Neuron (in vitro differentiated cells): ENCODE results near the gene CTIF.

Experiments used
- H2AFZ ChIP-seq: one replicate; pipeline ENCODE4 v1.6.1; 2013; ENCODE audit warnings: low read depth, mild to moderate bottlenecking, inconsistent platforms, low read length, moderate library complexity
- H3K27me3 ChIP-seq: one replicate; pipeline ENCODE4 v1.6.1; 2013; ENCODE audit warnings: low read length; ENCODE audit not compliant: insufficient read depth
- H3K36me3 ChIP-seq: one replicate; pipeline ENCODE4 v1.6.1; 2013; ENCODE audit warnings: low read length; ENCODE audit not compliant: insufficient read depth
- H3K4me1 ChIP-seq: one replicate; pipeline ENCODE4 v1.6.1; 2013; ENCODE audit warnings: low read length; ENCODE audit not compliant: insufficient read depth
- H3K4me3 ChIP-seq: 2 replicates; pipeline ENCODE4 v1.5.1; 2013; ENCODE audit warnings: mild to moderate bottlenecking, low read length, moderate library complexity
- H3K9me3 ChIP-seq: one replicate; pipeline ENCODE4 v1.6.1; 2013; ENCODE audit warnings: low read length

The CTIF gene

DNA sequence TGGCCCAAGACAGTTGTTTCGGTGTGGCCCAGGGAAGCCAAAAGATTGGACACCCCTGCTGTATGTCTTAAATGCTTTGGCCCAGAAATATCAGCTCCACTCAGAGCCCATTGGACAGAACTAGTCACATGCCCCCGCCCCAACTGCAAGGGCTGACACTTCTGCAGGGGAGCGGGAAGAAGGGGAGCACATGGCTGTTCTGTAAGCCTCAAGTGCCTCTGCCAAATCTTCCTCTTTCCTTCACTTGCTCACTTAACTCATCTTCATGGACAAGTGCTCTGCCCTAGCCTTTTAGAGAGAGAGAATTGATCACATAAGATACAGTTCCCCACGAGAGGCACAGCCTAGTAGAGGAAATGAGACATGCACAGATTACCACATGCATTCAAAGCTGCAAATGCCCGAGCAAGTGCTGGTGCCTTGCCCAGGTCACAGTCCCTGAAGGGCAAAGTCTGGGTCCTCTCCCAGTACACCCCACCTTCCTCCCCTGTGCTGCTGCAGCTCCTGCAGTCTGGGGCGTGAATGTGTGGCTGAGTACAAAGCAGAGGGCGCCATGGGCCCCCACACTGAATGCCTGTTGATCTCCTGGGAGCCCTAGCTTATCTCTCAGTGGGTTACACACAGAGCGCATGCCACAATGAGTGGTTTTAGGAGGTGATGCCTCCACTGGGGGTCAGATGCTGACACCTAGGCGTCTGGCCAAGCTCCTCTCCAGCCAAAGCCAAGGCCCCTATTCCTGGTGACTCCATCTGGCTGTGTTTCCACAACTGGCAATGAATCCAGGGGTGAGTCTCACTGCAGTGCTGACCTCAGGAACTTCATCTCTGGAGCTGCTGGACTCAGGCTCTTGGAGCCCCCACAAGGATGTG, 135.3 kb downstream of the CTIF start:
- Histone ChIP-seq H2AFZ (no peak overlapping the region), H3K9me3 (peaks cover 15% of the 10 kb centered on the region), H3K4me3 (no peak overlapping the region), H3K4me1 (no peaks in the 10 kb centered on the region), H3K27me3 (no peaks in the 10 kb centered on the region), H3K36me3 (peaks cover 7% of the 10 kb centered on the region)

DNA sequence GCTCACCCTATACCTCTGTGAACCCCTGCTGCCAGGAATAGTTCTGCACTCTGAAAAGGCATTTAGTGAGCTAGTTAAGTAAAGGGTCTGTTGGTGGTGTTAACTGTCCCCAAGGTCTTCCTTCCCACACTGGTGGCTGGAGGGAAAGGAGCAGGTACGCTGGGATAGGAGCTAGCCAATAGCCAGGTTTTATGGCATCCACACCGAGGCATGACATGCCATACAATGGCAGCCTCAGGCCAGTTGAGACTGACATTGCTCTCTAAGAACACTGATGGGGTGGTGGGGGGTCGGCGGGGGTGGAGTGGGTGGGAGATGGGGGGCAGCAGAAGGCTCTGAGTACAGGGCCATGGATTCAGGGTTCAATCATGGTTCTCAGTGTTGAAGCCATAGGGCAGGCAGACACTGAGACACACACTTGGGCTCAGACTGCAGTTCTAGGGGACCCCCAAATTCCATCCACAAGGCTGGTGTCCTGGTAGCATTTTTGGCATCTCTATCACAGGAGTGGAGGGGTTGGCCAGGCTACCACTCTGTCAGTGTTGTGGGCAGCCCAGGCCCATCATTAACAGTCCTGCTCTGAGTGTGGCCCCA, 136.0 kb downstream of the CTIF start:
- H2AFZ ChIP-seq: no peak overlapping the region
- H3K4me3 ChIP-seq: no peak overlapping the region
- H3K27me3 ChIP-seq: no peaks in the 10 kb centered on the region
- H3K9me3 ChIP-seq: peaks cover 15% of the 10 kb centered on the region
- peaks cover 1% of the 10 kb centered on the region for H3K4me1 ChIP-seq
- peaks cover 7% of the 10 kb centered on the region for H3K36me3 ChIP-seq

DNA sequence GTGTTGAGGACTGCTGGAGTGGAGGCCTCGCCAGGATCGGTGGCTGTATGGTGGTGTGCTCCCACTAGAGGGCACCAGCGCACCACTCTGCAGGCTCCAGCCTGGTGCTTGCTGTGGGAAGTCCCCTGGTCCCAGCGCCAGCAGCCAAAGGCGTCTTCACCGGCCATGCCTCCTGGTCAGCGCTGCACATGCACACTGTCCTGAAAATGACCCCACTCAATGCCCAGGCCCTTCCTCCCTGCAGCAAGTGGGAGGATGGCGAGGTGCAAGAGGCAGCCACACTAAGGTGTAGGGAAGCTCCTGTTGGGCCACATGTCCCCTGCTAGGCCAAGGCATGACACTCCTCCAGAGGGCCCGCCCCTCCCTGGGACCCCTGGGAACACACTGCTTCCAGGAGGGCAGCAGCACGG, 136.5 kb downstream of the CTIF start:
- no peak overlapping the region for H3K4me3 ChIP-seq
- no peaks in the 10 kb centered on the region for H3K27me3 ChIP-seq
- peaks cover 6% of the 10 kb centered on the region for H3K4me1 ChIP-seq
- peaks cover 13% of the 10 kb centered on the region for H3K9me3 ChIP-seq
- no peak overlapping the region for H2AFZ ChIP-seq
- H3K36me3 ChIP-seq: peaks cover 7% of the 10 kb centered on the region

DNA sequence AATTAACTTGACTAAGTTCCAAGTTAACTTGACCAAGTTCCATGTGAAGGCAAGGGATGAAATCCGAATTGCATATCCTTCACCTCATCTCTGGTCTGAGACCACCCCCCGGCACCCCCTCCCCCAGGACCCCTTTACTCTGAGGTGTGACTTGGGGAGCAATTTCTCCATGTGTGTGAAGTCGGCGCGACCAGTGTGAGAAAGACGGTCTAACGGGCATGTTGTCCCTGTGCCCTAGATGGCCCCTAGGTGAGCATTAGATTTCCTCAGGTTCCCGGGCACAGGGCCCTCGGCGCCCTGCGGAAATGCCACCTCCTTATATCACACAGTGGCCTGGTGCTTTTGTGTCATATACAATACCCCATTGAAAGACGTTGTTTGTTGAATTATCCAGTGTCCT, 137.1 kb downstream of the CTIF start:
- H3K27me3 ChIP-seq: no peaks in the 10 kb centered on the region
- H3K4me3 ChIP-seq: no peak overlapping the region
- peaks cover 8% of the 10 kb centered on the region for H3K9me3 ChIP-seq
- H3K4me1 ChIP-seq: peaks cover 12% of the 10 kb centered on the region
- no peak overlapping the region for H2AFZ ChIP-seq
- peaks cover 4% of the 10 kb centered on the region for H3K36me3 ChIP-seq

DNA sequence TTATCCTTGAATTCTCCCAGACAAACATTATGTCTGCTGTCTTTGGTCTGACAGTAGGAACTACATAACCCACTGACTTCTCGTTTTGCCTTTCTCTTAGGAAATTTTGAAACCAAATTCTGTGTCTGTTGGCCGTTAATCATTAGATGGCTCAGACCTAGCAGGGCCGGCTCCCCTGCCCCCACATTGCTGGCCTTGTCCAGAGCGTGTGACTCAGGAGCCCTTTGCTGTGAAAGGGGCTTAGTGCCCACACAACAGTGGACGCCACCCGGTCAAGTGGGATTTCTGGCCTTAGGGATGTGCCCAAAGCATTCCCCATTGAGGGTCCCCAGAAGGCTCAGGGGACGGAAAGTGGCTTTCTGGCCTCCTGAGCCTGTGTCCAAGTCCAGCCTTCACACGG, 137.5 kb downstream of the CTIF start:
- H3K4me3 ChIP-seq: no peak overlapping the region
- peaks cover 16% of the 10 kb centered on the region for H3K4me1 ChIP-seq
- peaks cover 2% of the 10 kb centered on the region for H3K36me3 ChIP-seq
- H3K9me3 ChIP-seq: peaks cover 3% of the 10 kb centered on the region
- H3K27me3 ChIP-seq: no peaks in the 10 kb centered on the region
- H2AFZ ChIP-seq: no peak overlapping the region

DNA sequence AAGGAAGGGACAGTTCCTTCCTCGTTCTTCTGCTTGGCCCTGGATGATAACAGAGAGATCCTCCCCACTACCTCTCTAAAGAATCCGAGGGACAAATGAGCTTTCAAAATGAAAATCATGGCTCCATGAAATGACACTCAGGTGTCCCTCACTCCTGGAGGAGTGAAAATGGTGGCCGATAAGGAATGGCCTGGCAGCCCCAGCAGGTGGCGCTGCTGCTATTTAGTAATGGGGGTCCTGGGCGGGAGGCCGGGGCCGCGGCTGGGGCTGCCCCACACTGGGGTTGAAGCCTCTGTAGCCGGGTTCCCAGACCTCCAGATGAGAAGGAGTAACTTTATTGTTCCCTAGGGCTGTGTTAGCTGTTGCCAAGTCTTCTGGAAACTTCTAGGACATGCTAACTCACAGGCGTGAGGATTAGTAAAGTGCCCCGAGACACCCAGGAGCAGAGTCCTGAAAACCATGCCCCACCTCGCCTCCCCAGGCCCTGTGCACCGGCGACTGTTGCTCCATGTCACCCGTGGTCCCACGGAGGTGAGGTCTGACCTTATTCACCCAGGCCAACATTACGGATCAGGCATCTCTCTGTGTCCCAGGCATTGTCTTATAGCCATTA, 138.0 kb downstream of the CTIF start:
- Histone ChIP-seq H3K36me3 (no peaks in the 10 kb centered on the region), H3K27me3 (no peaks in the 10 kb centered on the region), H2AFZ (no peak overlapping the region), H3K4me3 (no peak overlapping the region), H3K4me1 (peaks cover 19% of the 10 kb centered on the region), H3K9me3 (no peaks in the 10 kb centered on the region)

DNA sequence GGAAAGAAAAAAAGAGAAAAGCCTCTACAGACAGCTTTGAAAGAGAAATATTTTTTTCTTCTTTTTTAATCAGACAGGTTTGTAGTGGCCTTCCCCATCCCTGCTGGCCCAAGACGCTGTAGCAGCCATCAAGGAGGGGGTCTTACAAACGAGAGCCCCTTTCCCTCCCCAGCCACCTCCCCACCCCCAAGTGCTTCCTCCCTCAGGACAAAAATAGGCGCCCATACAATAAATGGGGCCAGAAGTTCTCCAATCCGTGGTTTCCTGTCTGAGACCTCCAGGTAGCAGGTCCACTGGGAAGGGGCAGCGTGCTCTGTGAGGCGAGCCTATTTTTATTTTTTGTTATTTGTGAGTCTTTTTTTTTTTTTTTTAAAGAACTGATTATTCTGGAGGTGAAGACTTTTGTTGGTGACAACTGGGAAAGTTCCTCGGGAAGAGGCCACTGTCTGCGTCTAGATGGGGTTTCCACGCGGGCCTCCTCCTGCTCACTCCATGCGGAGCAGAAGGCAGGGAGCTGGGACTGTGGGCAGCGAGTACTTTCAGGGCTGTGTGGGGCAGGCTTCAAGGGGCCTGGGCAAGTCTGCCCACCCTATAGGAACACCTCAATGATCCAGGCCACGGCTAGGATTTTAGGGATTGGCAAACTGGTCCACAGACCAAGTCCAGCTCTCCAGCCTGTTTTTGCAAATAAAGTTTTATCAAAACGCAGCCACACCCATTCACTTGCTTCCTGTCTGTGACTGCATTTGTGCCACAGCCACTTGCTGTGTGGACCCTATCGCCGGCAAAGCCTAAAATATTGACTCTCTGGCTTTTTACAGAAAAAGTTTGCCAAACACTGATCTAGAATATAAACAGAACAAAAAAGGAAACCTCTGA, 139.6 kb downstream of the CTIF start:
- Histone ChIP-seq H3K4me3 (no peak overlapping the region), H3K9me3 (no peaks in the 10 kb centered on the region), H2AFZ (no peak overlapping the region), H3K4me1 (peaks cover 19% of the 10 kb centered on the region), H3K36me3 (no peaks in the 10 kb centered on the region), H3K27me3 (no peaks in the 10 kb centered on the region)

DNA sequence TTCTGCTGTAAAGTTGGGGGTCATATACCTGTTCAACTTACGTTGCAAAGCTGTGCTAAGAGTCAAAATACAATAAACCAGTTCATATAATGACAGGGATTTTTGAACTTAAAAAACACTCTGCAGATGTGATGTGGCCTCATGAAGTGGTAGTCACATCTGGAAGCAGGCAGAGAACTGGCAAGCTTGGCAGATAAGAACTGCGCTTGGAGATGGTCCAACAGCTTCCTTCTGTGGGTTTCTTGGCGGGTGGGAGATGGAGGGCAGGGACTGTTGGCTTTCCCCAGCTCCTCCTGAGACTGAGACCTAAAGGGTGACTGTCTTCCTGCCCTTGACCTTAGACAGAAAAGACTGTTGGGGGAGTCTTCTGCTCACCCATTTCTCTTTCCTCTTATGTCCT, 140.4 kb downstream of the CTIF start:
- Histone ChIP-seq H3K4me1 (peaks cover 19% of the 10 kb centered on the region), H3K4me3 (no peak overlapping the region), H3K36me3 (no peaks in the 10 kb centered on the region), H3K27me3 (no peaks in the 10 kb centered on the region), H2AFZ (no peak overlapping the region), H3K9me3 (no peaks in the 10 kb centered on the region)

DNA sequence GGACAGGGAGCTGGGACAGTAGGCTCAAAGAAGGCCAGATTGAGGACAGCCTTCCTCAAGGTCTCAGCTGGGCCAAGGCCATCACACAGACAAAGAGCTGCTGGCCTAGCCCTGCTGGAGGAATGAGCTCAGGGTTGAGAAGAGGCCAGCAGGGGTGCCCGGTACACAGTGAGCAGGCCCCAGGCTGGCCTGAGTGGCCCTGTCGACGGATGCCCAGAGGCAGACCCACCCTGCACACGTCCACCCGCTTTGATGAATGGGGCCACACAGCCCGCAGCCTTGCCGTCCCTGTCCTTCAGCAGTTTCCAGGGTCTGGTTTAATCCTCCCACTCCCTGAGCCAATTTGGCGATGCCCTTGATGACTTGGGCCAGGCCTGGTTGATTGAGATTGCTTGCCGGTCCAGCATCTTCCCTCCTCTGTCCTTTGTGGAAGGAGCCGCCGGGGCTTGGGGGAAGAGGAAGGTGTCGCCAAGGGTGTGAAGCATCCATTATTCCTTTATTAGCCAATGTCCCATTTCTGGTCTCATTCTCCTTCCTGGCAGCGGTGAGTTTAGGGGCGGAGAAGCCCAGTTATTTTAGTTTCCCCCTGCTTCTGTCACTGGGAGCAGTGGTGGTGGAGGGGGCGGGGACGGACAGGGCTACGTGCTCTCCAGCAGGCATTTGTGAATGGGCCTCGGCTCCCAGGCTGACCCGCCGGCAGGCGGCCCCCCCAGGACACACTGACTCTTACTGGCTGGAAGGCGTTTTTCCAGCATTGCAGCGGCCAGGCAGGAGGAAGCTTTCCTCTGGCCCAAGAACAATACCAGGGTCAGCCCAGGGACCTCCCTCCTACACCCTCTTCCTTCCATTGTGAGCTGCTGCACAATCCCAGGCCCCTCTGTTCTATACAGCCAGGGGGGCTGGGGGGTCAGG, 141.8 kb downstream of the CTIF start:
- H3K4me1 ChIP-seq: peaks cover 19% of the 10 kb centered on the region
- H3K36me3 ChIP-seq: no peaks in the 10 kb centered on the region
- H2AFZ ChIP-seq: no peak overlapping the region
- H3K9me3 ChIP-seq: no peaks in the 10 kb centered on the region
- no peaks in the 10 kb centered on the region for H3K27me3 ChIP-seq
- no peak overlapping the region for H3K4me3 ChIP-seq

DNA sequence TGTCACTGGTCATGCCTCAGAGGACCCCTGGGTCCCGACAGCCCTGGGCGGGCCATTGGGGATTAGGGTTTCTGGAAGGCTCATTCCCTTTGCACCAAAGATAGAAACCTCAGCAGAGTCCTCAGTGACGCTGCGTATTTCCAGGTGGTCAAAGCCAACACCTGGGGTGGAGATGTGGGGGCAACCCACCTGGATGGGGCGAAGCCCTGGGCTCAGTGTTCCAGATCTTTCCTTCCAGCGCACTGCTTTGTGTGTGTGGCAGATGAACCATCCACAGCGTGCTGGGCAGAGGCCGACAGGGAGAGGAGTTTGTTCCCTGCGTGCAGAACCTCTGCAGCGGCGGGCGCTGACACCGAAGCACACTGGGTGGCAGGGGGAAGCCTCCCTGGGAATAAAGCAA, 143.9 kb downstream of the CTIF start:
- no peaks in the 10 kb centered on the region for H3K36me3 ChIP-seq
- peaks cover 31% of the 10 kb centered on the region for H3K4me1 ChIP-seq
- H3K4me3 ChIP-seq: no peak overlapping the region
- no peaks in the 10 kb centered on the region for H3K9me3 ChIP-seq
- no peak overlapping the region for H2AFZ ChIP-seq
- H3K27me3 ChIP-seq: no peaks in the 10 kb centered on the region

DNA sequence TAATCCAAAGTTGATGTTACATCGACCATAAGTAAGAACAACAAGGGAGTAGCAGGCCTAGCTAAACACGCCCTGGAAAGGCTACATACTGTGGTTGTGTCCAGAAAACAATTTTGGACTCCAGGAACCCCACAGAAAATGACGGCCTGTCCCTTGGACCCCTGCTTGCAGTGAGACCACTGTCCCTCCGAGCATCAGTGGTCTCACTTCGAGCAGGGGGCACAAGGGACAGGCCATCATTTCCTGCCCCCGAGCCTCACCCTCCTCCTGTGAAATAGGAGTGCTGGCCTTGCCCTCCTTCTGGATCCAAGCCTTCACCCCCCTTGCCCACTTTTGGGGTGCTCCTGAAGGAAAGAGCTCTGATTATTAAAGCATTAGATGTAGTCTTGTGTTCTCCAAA, 144.4 kb downstream of the CTIF start:
- Histone ChIP-seq H3K4me1 (peaks cover 34% of the 10 kb centered on the region), H2AFZ (no peak overlapping the region), H3K9me3 (no peaks in the 10 kb centered on the region), H3K4me3 (no peak overlapping the region), H3K36me3 (no peaks in the 10 kb centered on the region), H3K27me3 (no peaks in the 10 kb centered on the region)

DNA sequence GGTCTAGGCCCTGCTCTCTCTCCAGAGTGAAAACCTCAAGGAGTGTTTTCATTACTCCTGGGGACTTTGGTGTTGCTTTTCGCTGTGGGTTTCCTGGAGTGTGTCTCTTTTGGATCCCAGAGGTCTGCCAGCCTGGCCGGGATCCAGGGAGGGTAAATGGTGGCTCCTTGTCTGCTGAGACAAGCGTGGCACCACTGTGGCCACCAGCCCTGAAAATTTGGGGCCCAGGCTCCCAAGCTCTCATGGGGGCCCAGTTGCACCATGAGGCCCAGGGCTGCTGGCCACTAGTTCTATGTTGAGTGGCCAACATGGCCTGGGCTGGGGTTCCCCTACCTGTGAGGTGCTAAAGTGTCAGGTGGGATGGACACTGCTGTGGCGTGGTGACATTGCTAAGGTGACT, 144.8 kb downstream of the CTIF start:
- H2AFZ ChIP-seq: no peak overlapping the region
- H3K9me3 ChIP-seq: no peaks in the 10 kb centered on the region
- no peaks in the 10 kb centered on the region for H3K36me3 ChIP-seq
- H3K4me3 ChIP-seq: no peak overlapping the region
- no peaks in the 10 kb centered on the region for H3K27me3 ChIP-seq
- H3K4me1 ChIP-seq: peaks cover 37% of the 10 kb centered on the region
